CD14-positive monocyte (primary cell): Measurements from ENCODE around the gene OR6M1. TPM values are rescaled to one million over a fixed set of nuclear protein-coding genes. Genes with fewer than 3 reads are reported as not detected.

Experiments used
- DNase-seq, 3 donors: peaks; one replicate each; pipeline ENCODE4 v3.0.0-alpha.2; 2011 to 2022
- H2AFZ ChIP-seq: 2 replicates; pipeline ENCODE4 v1.6.0; 2012; ENCODE audit warnings: mild to moderate bottlenecking, low read depth, low read length, inconsistent platforms; ENCODE audit not compliant: insufficient read depth, poor library complexity, severe bottlenecking
- H3K27ac ChIP-seq, 2 donors: 1 replicate in 1 of 2; 2 replicates in 1 of 2; pipeline ENCODE4 v1.5.1; 2012 to 2013; ENCODE audit warnings: low read length in 2 of 2, control low read depth in 1 of 2, inconsistent platforms in 1 of 2, low read depth in 1 of 2, mild to moderate bottlenecking in 1 of 2
- H3K27me3 ChIP-seq, 2 donors: one replicate each; pipeline versions ENCODE4 v1.6.0 to v1.6.1; 2011 to 2013; ENCODE audit warnings: low read length in 2 of 2; ENCODE audit not compliant: control insufficient read depth in 2 of 2, insufficient read depth in 2 of 2
- H3K36me3 ChIP-seq, 2 donors: replicated peaks in 1 of 2; 1 replicate in 1 of 2; 2 replicates in 1 of 2; pipeline versions ENCODE4 v1.5.1 to v1.6.1; 2012 to 2013; ENCODE audit warnings: low read length in 2 of 2, control low read depth in 1 of 2, inconsistent platforms in 1 of 2, mild to moderate bottlenecking in 1 of 2; ENCODE audit not compliant: insufficient read depth in 2 of 2, control insufficient read depth in 1 of 2
- H3K4me1 ChIP-seq, 2 donors: 1 replicate in 1 of 2; 2 replicates in 1 of 2; pipeline versions ENCODE4 v1.5.1 to v1.6.1; 2012 to 2013; ENCODE audit warnings: low read length in 2 of 2, control low read depth in 1 of 2, inconsistent platforms in 1 of 2, mild to moderate bottlenecking in 1 of 2, moderate library complexity in 1 of 2; ENCODE audit not compliant: insufficient read depth in 2 of 2, control insufficient read depth in 1 of 2
- H3K4me2 ChIP-seq: replicated peaks from 2 replicates; pipeline ENCODE3; 2012; ENCODE audit warnings: low read length, moderate library complexity, mild to moderate bottlenecking; ENCODE audit not compliant: poor library complexity, severe bottlenecking; ENCODE audit errors: extremely low read depth
- H3K4me3 ChIP-seq, 3 experiments: fragments of 200-600 bp in 1 of 3; sonication (generic) in 1 of 3; replicated peaks in 1 of 3; 1 replicate in 2 of 3; 2 replicates in 1 of 3; pipeline ENCODE4 v1.5.1; 2011 to 2013; ENCODE audit warnings: low read length in 3 of 3, mild to moderate bottlenecking in 3 of 3, control low read depth in 2 of 3, low read depth in 2 of 3, inconsistent platforms in 1 of 3, moderate library complexity in 1 of 3
- H3K79me2 ChIP-seq: 2 replicates; pipeline ENCODE4 v1.6.0; 2012; ENCODE audit warnings: mild to moderate bottlenecking, control low read depth, inconsistent platforms, low read length, moderate library complexity; ENCODE audit not compliant: insufficient read depth
- H3K9ac ChIP-seq: 2 replicates; pipeline ENCODE4 v1.6.0; 2017; ENCODE audit warnings: low read length, mild to moderate bottlenecking; ENCODE audit not compliant: insufficient read depth, poor library complexity, severe bottlenecking
- H3K9me3 ChIP-seq, 2 donors: replicated peaks in 1 of 2; 1 replicate in 1 of 2; 2 replicates in 1 of 2; pipeline versions ENCODE4 v1.5.1 to v1.6.1; 2012 to 2013; ENCODE audit warnings: low read length in 2 of 2, control low read depth in 1 of 2; ENCODE audit not compliant: control insufficient read depth in 1 of 2, insufficient read depth in 1 of 2
- H4K20me1 ChIP-seq: 2 replicates; pipeline ENCODE4 v1.6.0; 2012; ENCODE audit warnings: mild to moderate bottlenecking, low read length, control low read depth, moderate library complexity; ENCODE audit not compliant: insufficient read depth
- H3K27ac Mint-ChIP-seq, 7 donors: one replicate each; pipeline ENCODE4 v1.8.0; 2020; ENCODE audit warnings: mild to moderate bottlenecking in 7 of 7, mixed read lengths in 7 of 7, moderate library complexity in 6 of 7, inconsistent platforms in 2 of 7
- H3K27me3 Mint-ChIP-seq, 3 donors: one replicate each; pipeline ENCODE4 v1.8.0; 2021 to 2022; ENCODE audit warnings: low read depth in 3 of 3, mild to moderate bottlenecking in 3 of 3, mixed read lengths in 3 of 3, moderate library complexity in 3 of 3, inconsistent platforms in 1 of 3
- H3K36me3 Mint-ChIP-seq, 2 donors: one replicate each; pipeline ENCODE4 v1.8.0; 2020; ENCODE audit warnings: mixed read lengths in 2 of 2, inconsistent platforms in 1 of 2, mild to moderate bottlenecking in 1 of 2
- H3K4me1 Mint-ChIP-seq: one replicate; pipeline ENCODE4 v1.8.0; 2020; ENCODE audit warnings: mild to moderate bottlenecking, mixed read lengths
- H3K4me3 Mint-ChIP-seq, 2 donors: one replicate each; pipeline ENCODE4 v1.8.0; 2020; ENCODE audit warnings: mild to moderate bottlenecking in 2 of 2, mixed read lengths in 2 of 2, moderate library complexity in 1 of 2
- H3K9me3 Mint-ChIP-seq, 7 donors: one replicate each; pipeline ENCODE4 v1.8.0; 2020 to 2022; ENCODE audit warnings: mixed read lengths in 7 of 7, mild to moderate bottlenecking in 6 of 7, moderate library complexity in 6 of 7, inconsistent platforms in 2 of 7
- CTCF ChIP-seq: fragments of 200-600 bp; IDR thresholded peaks from one replicate; pipeline ENCODE4 v1.8.0; 2022; ENCODE audit warnings: antibody characterized with exemption, mild to moderate bottlenecking
- WGBS: methylation state at CpG from one replicate; pipeline ENCODE4 v1.1.5; 2013; ENCODE audit warnings: missing lambda C conversion rate; ENCODE audit not compliant: insufficient coverage; 5-methylcytosine and 5-hydroxymethylcytosine counted together
- intact Hi-C, 2 donors: fragments of 100-400 bp; cut with micrococcal nuclease; formaldehyde crosslinking; loops; one replicate each; pipeline versions ENCODE4 v1.15.0 to v1.15.1; 2023
- polyA plus RNA-seq, 3 donors: library from polyadenylated mRNA; depleted of rRNA in 1 of 3; unstranded in 2 of 3; stranded (reverse) in 1 of 3; fragments of 300-500 nt in 2 of 3; fragments of >200 nt in 1 of 3; fragmentation: Illumina TruSeq in 2 of 3; gene quantifications; 1 replicate in 2 of 3; 2 replicates in 1 of 3; pipeline ENCODE4 v1.2.3, GENCODE V29; 2012 to 2021

Gene OR6M1
- polyA plus RNA-seq, 3 donors, result not detected

DNA sequence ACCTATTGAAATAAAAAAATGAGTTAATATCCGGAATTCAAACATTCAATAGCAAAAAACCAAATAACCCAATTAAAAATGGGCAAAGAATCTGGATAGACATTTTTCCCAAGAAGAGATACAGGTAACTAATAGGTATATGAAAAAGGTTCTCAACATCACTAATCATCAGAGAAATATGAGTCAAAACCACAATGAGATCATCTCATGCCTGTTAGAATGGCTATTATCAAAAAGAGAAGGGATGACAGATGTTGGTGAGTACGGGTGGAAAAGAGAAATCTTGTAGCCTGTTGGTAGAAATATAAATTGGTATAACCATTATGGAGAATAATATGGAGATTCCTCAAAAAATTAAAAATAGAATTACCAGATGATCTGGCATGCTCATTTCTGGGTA is 26.9 kb upstream of the OR6M1 start:
- Histone ChIP-seq H3K9me3 (peaks cover 0 to 8% of the 10 kb centered on the region in 2 donors), H3K27me3 (no peaks in the 10 kb centered on the region), H3K79me2 (no peaks in the 10 kb centered on the region), H3K4me1 (no peaks in the 10 kb centered on the region), H2AFZ (no peak overlapping the region), H3K4me3 (no peak overlapping the region), H3K27ac (no peak overlapping the region), H3K36me3 (no peaks in the 10 kb centered on the region), H3K9ac (no peak overlapping the region), H4K20me1 (no peaks in the 10 kb centered on the region), H3K4me2 (no peak overlapping the region)
- Mint-ChIP-seq H3K27ac (no peak overlapping the region), H3K36me3 (no peaks in the 10 kb centered on the region), H3K9me3 (peaks cover 1 to 10% (median 5%) of the 10 kb centered on the region in 7 donors), H3K4me1 (no peaks in the 10 kb centered on the region), H3K27me3 (peaks cover 2 to 4% (median 3%) of the 10 kb centered on the region in 3 donors), H3K4me3 (no peak overlapping the region)
- TF ChIP-seq CTCF, result no peak
- no peak for DNase-seq
- intact Hi-C loops, result no loop called here
- WGBS, result no CpG with 5 or more reads among the region's 2 CpGs

DNA sequence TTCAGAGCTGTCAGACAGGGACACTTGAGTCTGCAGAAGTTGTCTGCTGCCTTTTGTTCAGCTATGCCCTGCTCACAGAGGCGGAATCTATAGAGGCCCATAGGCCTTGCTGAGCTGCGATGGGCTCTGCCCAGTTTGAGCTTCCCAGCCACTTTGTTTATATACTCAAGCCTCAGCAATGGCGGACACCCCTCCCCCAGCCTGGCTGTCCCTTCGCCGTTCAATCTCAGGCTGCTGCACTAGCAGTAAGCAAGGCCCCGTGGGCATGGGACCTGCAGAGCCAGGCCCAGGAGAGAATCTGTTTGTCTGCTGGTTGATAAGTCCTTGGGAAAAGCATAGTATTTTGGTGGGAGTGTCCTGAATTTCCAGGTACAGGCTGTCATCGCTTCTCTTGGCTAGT is 23.6 kb upstream of the OR6M1 start:
- Histone ChIP-seq H3K4me3 (no peak overlapping the region), H3K27ac (no peak overlapping the region), H3K9ac (no peak overlapping the region), H3K4me1 (no peaks in the 10 kb centered on the region), H3K36me3 (no peaks in the 10 kb centered on the region), H2AFZ (no peak overlapping the region), H3K79me2 (no peaks in the 10 kb centered on the region), H4K20me1 (no peaks in the 10 kb centered on the region), H3K9me3 (peaks cover 0 to 8% of the 10 kb centered on the region in 2 donors), H3K4me2 (no peak overlapping the region), H3K27me3 (no peaks in the 10 kb centered on the region)
- no peaks in the 10 kb centered on the region for H3K36me3 Mint-ChIP-seq
- DNase-seq, result no peak
- intact Hi-C loops, result no loop called here
- H3K27me3 Mint-ChIP-seq, result peaks cover 0 to 3% (median 0%) of the 10 kb centered on the region in 3 donors
- 94% methylated on average over 4 of the region's 7 CpGs for WGBS
- peaks cover 1 to 11% (median 6%) of the 10 kb centered on the region in 7 donors for H3K9me3 Mint-ChIP-seq
- no peak overlapping the region for H3K27ac Mint-ChIP-seq
- no peak for TF ChIP-seq CTCF
- H3K4me1 Mint-ChIP-seq, result no peaks in the 10 kb centered on the region
- no peak overlapping the region for H3K4me3 Mint-ChIP-seq
